OCI-LY7 (cell line): Measurements from ENCODE around the gene CDH22.

Source experiments
- CTCF ChIP-seq: fragments of 200-600 bp; sonication (generic); conservative IDR thresholded peaks from 2 replicates; pipeline ENCODE4 v1.5.1; 2014; ENCODE audit warnings: mild to moderate bottlenecking, antibody characterized with exemption, low read length, moderate library complexity, mixed read lengths
- EZH2phosphoT487 ChIP-seq: fragments of 200-600 bp; sonication (generic); IDR thresholded peaks from 2 replicates; pipeline ENCODE4 v1.6.1; 2018; ENCODE audit warnings: low read depth, borderline replicate concordance, mild to moderate bottlenecking, mixed run types, antibody characterized with exemption, low read length, moderate library complexity, mixed read lengths

DNA sequence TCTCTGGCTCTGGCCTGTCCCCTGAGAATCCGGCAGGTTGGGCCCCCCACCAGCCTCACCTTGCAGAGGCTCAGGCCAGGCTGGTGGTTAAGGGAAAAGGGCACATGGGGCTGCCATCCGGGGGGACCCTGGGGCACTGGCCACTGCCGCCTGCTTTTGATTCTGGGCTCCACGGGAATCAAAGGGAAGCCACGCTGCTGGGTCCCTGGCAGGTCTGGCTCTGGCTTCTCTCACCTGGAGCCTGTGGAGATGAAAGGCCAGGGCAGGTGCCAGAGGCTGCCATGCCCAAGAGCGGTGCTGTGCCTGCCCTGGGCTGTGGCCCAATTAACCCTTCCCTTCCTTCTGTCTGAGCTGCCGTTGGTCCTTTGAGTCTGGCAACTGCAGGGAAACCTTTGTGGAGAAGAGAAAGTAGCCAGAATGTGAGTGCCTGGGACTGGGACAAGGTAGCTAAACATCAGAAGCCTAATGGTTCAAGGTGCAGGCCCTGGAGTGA is 9.4 kb upstream of the CDH22 start:
- TF ChIP-seq EZH2phosphoT487, result no peak
- TF ChIP-seq CTCF, result no peak
